Stimulated activated CD8-positive, alpha-beta memory T cell treated with anti-CD3 and anti-CD28 coated beads, Interleukin-12 subunit alpha, Interleukin-12 subunit beta, amount 100 ng/mL, for 24 hours (primary cell): ENCODE measurements around the gene HNRNPL.

Experiments
- DNase-seq: peaks from one replicate; pipeline ENCODE4 v3.0.0-alpha.2; 2020; ENCODE audit errors: extremely low read depth

HNRNPL gene

DNA sequence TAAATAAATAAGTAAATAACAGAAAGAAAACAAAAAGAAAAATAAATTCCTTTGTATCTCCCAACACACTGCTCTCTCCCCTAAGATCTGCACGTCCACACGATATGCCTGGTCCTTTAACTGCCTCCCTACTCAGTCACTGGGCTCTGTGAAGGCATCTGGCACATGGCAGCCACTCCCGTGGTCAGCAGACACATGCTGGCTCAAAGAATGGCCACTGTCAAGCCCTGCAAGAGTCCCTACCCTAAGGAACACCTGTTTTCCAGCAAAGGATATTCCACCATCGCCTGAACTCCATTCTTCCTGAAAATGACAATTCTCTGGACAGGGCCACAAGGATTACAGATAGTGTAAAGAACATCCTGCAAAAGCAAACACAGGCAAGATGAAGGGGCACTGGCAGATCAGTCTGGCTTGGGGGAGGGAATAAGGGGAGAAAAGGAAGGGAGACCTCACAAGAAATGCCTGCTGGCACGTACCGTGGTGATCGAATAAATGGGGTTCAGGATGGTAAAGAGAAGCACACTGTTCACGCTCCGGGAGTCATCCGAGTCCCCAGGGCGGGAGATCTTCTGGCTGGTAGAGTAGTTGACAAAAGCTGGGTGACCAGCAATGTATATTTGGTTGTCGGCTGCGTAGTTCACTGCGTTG is 4.3 kb downstream of the HNRNPL start:
- no peak for DNase-seq

DNA sequence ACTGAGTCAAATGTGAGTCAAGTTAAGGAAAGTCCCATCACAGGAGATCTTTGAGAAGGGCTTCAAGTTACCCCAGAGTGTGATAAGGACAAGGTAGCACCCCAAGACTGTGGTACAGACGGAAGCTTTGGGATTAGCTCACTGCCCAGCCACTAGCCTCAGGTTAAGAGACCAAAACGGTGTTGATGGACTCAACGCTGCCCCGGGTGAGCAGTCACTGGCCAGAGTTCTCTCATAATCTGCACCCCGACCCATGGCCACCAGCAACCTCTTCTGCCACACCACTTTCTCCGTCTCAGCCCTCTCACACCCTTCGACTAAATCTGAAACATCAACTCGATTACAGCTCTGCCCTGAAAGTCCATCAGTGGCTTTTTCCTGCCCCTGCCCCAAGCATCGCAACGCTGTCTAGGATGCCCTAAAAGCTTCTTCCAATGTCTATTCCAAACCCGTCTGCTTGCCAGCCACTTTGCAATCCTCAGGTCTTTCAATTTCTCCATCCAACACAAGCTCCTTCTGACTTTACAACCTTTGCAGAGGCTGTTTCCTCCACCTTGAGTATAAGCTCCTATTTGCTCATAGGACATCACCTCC is 5.6 kb downstream of the HNRNPL start:
- DNase-seq = no peak

DNA sequence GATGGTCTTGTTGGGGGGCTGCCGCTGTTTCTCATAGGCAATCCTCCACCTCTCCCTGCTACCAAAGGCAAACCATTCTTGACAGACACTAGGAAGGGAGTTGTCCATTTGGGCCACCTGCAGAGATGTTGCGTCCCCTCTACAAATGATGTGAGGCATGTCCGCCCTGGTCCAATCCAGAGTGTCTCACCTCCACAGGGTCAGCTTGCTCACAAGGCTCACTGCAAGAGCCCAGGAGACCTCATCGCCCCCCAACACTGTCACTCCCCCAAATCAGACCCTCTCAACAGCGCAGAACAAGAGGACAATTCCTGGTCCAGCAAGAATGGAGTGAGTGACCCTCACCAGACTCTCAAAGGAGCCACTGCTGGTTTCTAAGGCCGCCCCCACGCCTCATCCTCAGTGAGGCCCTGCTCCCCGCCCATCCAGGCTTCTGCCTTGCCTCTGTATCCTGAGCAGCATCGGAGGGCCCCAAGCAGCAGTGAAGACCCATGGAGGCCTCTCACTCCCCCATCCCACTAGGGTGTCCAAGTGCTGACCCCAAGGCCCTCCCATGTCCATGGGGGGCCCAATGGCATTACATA is 6.5 kb downstream of the HNRNPL start:
- DNase-seq = no peak

DNA sequence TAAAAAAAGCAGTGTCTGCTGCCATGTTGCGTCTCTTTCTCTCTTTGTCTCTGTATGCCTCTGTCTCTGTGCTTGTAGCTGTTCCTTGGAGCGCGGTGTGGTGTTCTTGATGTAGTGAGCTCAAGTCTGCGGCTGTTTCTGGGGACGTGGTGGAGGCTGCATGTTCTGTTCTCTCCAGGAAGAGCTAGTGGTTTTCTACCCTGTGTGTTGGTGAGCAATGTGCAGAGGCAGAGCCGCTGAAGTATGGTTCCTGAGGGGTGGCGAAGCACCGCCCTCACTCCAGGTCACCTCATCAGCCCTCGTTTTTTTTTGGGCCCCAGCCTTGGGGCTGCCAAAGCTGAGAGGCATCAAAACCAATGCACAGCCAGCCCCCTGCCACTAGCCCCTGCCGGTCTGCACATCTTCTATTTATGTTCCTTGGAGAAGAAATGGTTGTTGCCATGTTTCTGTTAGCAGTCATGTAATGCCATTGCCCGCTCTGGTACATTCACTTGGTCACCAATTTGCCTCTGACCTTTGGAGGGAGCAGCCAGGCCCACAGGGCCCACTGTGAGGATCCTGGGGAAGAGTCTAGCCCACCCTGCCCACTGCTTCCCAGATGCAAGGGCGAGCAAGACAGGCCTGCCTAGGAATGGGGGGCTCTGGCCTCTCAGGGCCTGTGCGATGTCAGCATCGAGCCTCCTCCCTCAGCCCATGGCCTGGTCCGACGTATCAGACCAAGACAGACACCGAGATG is 7.2 kb downstream of the HNRNPL start:
- DNase-seq = no peak

DNA sequence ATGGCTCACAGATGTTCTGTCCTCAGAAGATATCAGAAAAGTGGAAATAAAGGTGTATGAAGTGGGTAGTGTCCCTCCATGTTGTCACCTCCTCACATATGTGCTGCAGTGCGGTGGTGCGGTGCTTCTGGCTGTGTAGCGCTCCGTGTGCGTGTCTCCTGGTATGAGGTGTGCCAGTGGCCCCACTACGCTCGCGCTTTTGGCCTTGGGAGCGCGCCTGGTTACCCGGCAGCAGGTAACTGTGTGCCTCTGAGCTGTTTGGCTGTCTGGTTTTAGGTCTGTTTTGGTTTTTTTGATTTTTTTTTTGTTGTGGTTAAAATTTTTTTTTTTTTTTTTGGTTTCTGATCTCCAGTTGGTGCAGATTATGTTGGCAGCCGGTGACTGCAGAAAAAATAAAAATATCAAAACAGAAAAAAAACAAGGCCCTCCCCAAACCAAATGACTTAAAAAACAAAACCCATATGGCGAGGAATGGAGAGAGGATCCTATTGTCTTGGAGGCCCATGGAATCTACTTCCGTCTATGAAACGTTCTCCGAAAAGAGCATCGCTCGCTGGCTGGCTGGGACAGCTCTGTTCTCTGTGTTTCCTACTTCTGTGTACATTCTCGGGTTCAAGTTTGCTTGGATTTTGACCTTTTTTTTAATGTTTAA is 7.9 kb downstream of the HNRNPL start:
- DNase-seq = no peak

DNA sequence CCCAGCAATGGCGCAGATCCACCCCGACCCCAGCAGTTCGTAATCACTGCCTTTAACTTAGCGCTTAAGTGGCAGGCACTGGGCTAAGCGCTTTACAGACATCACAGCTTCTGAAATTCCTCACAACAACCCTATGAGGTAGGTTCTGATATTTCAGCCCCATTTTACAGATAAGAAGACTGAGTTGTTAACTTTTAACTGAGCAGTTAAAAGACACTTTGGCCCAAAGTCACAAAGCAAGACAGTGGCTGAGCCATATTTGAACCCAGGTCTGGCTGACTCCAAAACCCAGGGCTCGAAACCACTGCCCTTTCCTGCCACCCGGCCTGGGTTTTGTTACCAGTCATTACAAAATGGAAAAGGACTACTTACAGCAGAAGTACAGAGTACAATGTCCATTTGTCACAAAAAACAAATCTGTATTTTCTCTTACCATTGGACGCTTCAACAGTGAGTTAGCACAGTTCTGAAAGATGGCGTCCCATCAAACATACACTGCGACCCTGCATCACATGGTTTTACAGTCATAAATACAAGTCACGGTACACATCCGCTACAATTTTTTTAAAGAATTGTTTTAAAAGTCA is 8.5 kb downstream of the HNRNPL start:
- no peak for DNase-seq

DNA sequence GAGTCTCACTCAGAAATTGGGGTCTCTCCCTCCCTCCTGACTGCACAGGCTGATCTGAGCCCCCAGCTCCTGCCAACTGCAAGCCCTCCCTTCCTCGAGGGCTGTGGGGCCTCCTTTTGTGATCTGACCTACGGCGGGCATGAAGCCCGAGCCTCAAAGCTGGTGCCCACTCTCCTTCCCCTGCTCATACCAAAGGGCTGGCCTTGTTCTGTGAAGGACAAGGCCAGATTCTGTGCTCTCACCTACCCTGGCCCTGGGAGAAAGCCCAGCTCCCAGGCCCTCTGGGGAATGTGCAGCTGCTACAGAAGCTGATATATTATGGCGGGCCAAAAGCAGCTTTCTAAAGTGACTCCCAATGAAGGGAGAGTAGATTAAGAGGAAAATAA is 9.2 kb downstream of the HNRNPL start:
- DNase-seq = no peak

DNA sequence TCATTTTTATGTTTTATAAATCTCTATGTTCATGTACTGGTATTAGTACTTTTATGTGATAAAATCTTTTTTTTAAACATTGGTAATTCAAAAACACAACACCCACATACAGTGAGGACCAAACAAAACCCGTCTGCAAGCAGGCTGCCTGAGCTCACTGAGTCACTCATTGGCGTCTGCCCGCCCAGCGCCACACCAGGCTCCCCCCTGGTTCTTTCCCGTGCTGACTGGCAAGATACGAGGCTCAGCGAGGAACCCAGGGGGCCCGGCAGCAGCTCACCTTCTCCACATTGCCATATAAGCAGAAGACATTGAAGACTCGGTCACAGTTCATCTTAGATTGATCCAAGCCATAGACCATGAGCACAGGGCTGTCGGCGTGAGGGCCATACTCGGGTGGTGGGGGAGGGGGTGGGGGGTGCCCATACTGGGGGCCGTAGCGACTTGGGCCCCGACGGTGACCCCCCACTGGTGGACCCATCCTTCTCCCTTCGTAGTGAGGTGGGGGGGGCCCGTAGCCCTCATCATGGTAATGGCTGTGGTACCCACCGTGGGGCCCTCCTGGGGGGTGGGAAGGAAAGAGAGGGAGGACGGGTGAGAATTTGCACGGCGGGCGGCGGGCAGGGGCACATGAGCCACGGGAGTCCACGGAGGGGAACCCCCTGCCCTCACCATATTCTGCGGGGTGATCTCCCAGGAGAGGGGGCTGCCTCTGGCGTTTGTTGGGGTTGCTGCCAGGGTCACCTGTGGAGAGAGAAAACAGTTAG is 9.8 kb downstream of the HNRNPL start:
- no peak for DNase-seq

DNA sequence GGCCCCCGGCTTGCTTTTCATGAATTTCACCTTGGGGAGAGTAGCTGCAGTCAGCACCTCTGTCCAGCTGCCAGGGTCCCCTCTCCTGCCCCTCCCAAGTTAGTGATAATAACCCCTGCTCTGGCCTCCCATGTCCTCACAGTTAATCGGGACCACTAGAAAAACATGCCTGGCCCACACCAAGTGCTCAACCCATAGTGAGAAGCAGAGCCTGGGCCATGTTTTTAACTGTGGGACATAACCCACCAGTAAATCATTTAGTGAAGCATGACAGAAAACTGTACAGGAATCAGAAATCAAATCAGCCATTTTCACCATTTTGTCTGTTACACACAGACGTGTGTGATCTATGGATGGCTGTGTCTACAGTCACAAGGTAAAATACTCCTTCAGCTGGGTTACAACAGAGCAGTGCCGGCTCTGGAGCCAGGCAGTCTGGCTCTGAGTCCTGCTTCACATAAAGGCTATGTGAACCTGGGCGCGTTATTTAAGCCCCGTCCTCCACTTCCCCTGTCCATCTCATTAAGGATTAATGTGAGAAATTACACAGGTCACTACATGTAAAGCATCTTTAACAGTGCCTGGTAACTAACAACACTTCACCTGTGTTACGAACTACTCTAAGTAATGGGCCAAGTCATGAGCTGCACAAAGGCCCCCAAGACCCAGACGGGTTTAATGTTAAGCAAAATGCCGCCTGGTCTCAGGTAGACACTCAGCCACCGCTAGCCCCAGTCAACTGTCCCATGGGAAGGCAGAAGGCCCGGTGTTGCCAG is 10.6 kb downstream of the HNRNPL start:
- DNase-seq = no peak

DNA sequence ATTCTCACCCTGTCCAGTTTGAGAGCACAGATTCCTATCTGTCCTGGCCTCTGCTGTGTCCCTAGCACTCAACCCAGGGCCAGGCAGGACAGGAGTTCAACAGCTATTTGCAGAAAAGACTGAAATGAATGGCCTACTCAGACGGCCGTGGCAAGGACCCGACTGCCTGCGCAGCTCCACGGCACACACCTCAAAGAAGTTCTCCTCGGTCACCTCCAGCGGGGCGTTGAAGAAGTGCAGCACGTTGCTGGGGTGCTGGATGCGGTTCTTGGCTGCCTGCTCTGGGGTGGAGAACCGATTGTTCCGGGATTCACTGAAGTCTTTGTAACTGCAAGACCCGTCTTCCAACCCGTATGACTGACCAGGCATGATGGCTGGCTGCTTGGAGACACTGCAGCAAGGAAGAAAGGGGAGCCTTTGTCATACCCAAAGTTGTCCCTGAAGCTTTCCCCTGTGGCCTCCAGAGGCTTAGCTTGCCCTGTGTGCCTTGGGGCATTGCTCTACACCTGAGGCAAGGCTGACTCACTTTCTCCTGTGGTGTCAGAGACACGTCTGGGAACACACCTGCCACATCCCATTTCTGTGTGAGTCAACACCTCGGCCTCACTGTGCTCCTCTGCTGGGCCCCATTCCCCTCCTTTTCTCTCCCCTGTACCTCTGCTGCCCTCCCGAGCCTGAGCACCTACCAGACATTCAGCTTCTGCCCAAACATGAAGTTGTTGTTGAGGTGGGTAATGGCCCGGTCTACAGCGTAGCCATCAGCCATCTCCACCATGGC is 11.4 kb downstream of the HNRNPL start:
- no peak for DNase-seq

DNA sequence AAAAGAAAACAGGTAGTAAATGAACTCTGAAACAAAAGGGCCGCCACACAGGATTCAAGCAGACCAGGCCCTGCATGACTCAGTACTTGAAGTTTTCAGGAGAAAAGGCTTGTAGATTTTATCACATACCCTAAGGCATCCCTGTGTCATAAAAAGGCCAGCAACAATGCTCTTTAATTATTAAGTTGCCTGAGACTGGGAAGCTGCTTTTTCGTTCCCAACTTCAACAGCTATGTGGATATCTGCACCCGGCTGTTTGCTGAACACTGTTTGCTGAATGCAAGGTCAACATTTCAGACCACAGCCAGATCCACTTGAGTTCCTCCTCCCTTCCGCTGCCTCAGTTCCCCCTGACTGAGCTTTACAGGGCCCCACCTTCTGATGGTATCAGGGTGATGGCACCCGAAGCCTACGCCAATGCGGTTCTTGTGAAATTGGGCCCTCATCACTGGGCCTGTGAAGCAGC is 12.1 kb downstream of the HNRNPL start:
- DNase-seq = no peak

DNA sequence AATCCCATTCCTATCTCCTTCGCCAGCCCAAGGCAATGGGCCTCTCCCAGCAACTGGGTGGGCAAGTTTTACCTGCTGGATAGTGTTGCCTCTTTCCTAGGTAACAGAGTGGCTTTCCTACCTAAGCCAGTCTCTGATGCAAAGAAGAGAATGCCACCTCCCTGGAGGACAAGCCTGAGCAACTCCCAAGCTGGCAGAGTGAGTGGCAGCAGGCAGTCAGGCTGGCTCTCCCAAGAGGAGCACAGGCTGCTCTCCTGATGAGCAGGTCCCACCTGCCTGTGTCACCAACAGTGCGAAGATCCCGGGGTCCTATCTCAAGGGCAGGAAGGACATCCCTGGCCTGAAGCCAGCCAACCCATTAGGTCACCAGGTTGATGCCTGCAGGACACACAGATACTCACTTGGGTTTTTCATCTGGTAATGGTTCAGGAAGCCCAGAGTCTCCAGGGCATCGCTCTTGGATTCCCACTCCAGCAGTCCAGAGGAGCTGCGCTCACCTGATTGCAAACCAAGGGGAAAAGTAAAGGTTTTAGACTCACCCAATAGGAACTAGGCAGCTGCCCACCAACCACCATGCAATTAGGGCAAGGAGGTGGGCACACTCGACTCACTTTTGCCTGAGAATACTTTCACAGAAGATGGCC is 12.7 kb downstream of the HNRNPL start:
- no peak for DNase-seq

DNA sequence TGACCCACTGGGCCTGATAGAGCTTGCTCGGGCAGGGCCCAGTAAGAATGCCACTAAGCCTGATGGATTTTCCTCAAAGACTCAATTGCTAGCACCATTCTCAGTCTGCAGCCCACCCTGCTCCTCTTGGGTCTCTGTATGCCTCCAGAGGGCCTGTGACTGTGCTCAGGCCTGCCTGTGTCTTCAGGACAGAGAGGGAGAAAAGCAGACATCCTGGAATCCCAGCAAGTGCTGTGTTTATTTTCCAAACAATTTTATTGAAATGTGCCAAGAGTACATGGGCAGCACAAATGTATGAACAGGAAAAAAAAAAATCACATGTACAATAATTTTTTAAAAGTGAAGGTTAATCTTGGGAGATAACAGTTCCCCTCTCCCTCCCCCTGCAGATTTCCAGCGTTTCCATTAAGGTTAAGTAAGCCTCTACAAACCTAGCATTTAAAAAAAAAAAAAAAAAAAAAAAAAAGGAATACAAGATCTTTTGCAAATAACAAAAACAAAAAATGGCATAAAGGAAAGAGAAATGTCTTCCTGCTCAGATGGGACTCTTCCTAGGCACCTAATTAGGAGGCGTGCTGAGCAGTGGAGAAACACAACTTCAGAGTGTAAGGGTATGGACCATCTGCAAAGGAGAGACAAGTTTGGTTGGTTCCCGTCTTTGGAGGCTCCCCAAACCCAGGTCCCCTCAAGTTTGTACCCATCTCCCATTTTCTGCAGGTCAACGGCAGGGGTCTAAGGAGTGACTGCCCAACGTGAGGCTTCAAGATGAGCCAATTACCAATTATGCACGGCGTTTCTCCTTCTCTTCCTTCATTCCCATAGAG is 13.4 kb downstream of the HNRNPL start:
- no peak for DNase-seq

DNA sequence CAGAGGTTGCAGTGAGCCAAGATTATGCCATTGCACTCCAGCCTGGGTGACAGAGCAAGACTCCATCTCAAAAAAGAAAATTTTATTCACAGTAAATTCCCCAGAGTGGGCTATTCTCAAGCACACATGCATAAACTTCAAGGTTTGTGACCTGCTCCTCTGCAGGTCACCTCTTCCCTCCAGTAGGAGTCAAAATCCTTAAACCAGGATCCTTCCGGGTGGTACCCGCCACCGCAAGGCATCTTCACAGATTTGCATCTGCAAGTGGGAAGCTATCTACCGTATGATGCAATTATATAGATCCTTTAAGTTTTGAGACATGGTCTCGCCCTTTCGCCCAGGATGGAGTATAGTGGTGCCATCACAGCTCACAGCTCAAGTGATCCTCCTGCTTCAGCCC is 15.2 kb downstream of the HNRNPL start:
- DNase-seq = no peak

DNA sequence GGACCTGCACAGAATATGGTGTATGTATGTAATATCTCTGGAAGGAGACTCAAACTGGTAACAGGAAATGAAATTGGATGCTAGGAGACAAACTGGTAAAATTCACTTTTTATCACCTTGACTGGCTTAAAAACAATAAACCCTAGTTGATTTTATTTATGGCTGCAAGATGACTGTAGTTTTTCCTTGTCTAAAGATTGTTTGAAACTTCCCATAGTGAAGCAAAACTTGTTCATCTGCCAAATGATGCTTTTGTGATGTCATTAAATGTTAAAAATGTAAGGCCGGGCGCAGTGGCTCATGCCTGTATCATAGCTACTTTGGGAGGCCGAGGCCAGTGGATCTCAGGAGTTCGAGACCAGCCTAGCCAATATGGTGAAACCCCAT is 15.7 kb downstream of the HNRNPL start:
- no peak for DNase-seq

DNA sequence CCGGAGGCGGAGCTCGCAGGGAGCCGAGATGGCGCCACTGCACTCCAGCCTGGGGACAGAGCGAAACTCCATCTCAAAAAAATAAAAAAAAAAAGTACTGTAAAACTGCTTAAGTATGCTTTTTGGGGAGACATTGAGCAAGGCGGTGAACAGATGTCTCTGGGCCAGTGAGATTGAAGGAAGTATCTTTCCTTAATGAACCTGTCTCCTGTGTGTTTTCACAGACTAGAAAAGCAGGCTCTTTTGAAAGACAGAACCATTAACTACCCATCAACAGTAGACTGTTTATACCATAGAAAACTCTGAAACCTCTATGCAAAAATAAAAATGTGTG is 16.7 kb downstream of the HNRNPL start:
- no peak for DNase-seq

DNA sequence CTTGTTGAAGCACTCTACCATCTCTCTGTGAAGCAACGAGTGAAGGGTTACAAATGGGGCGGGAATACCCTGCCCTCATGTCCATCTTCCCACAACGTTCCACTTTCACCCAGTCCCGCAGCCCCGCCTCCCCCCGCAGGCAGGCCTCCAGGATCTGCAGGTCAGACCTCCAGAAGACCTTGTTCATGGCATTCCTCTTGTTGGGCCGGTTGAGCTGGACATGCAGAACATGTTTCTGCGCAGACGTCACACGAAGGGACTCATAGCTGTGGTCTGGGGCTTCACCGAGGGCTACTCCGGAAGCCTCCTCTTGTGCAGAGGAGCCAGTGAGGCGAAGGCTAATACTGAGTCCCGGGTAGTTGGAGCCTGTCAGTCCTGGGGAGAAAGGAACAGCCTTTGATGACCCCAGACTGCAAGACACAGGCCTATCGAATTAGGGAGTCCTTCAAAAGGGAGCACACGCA is 18.6 kb downstream of the HNRNPL start:
- no peak for DNase-seq

DNA sequence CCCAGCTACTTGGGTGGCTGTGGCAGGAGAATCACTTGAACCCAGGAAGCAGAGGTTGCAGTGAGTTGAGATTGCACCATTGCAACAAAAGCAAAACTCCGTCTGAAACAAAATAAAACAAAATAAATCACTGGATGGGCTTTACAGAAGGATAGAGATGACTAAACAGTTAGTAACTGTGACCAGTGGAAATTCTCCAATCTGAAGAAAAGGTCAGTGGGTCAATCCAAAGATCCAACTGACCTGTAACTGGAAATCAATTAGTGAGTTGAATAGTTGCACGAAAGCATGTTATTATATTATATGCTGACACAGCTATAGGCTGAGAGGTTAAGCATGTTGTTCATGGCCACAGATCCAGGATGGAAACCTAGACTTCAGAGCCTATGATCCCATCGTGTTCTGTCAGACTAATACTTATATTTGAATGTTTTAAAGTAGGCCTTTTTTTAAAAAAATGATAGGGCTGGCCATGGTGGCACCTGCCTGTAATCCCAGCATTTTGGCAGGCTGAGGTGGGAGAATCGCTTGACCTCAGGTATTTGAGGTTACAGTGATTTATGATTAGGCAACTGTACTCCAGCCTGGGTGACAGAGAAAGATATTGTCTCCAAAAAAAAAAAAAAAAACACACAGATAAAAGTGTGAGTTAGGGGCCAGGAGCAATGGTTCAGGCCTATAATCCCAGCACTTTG is 19.6 kb downstream of the HNRNPL start:
- DNase-seq = no peak
